Activated T-cell treated with anti-CD3 and anti-CD28 coated beads, Interleukin-2, amount 50 U/mL, for 72 hours (primary cell): ENCODE data around the gene LCNL1. TPM values are rescaled to one million over a fixed set of nuclear protein-coding genes. Genes with fewer than 3 reads are reported as not detected.

Experiments
- ATAC-seq, 2 donors: fragments of 150-1000 bp; cut with Tn5 transposase; replicated peaks in 1 of 2; 2 replicates each; pipeline ENCODE4 v1.10.0; 2021; ENCODE audit warnings: moderate library complexity in 2 of 2, mild to moderate bottlenecking in 1 of 2
- DNase-seq, 2 donors: peaks; one replicate each; pipeline ENCODE4 v3.0.0; 2021 to 2022; ENCODE audit warnings: mixed read lengths in 1 of 2
- H3K27ac Mint-ChIP-seq: one replicate; pipeline ENCODE4 v1.8.0; 2022; ENCODE audit warnings: mild to moderate bottlenecking, moderate library complexity, mixed read lengths
- H3K27me3 Mint-ChIP-seq: one replicate; pipeline ENCODE4 v1.8.0; 2022; ENCODE audit warnings: low read depth, mixed read lengths
- H3K36me3 Mint-ChIP-seq, 2 donors: one replicate each; pipeline ENCODE4 v1.8.0; 2022; ENCODE audit warnings: mixed read lengths in 2 of 2, mild to moderate bottlenecking in 1 of 2; ENCODE audit not compliant: insufficient read depth in 2 of 2
- H3K4me1 Mint-ChIP-seq: one replicate; pipeline ENCODE4 v1.8.0; 2022; ENCODE audit warnings: low read depth, mixed read lengths
- H3K4me3 Mint-ChIP-seq, 2 donors: one replicate each; pipeline ENCODE4 v1.8.0; 2022; ENCODE audit warnings: mild to moderate bottlenecking in 2 of 2, mixed read lengths in 2 of 2, moderate library complexity in 2 of 2
- H3K9me3 Mint-ChIP-seq, 2 donors: one replicate each; pipeline ENCODE4 v1.8.0; 2022; ENCODE audit warnings: mixed read lengths in 2 of 2
- total RNA-seq, 2 donors: library from RNA; stranded (reverse); gene quantifications; one replicate each; pipeline ENCODE4 v1.2.3, GENCODE V29; 2022

The LCNL1 gene
- not detected for total RNA-seq

DNA sequence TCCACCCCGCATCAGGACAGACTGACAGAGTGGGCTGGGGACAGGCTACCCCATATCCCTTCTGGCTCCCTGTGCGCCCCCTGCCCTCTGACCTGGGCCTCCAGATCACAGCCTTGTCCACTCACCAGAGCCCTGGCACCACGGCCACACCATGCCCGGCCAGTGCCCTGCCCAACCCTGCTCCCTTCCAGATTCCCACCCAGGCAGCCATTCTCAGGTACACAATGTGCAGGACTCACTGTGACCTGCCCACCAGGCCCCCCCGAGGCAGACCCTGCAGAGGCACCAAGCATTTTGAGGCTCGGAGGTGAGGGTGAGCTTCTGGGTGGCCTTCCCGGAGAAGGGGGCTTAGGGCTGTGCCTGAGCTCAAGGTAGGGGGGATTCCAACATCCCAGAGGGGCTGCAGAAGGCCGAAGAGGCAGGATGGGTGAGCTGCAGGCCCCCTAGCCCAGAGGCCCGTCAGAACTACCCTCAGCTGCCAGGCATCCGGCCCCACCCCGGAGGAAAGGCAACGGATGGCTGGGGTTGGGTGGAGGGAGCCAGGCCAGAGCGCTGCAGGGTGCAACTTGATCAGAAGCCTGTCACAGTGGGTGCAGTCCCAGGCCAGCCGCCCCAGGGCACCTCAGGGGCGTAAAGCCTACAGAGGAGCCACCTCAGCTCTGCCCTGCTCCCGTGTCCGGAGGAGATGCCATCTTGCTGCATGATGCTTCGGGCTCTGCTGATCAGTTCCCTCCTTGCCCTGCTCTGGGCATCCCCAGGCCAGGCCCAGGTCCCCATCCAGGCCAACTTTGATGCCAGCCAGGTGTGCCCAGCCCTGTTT lies at the start of gene LCNL1:
LCNL1 (plus strand) TSS at position 762 of the 820 bp plus-strand sequence. CDS start 594 bp downstream, outside the sequence.
- Mint-ChIP-seq H3K4me3 (no peak within 1 kb of the TSS), H3K9me3 (no peaks in the 10 kb centered on the region), H3K36me3 (no peaks in the 10 kb centered on the region), H3K4me1 (no peaks in the 10 kb centered on the region), H3K27me3 (peaks cover 14% of the 10 kb centered on the region), H3K27ac (no peak within 1 kb of the TSS)
- ATAC-seq (no peak), DNase-seq (no peak)

DNA sequence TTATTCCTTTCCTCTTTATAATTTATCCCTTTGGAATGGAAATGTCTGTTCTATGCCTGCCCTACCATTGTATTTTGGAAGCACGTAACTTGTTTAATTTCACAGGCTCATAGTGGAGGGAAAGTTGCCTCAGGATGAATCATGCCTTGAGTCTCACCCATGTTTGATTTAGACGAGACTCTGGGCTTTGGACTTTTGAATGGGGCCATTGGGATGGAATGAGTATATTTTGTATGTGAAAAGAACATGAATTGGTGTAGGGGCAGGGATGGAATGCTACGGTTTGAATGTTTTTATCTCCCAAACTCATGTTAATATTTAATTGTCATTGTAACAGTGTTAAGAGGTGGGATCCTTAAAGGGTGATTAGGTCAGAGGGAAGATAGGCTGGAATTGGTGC lies 48.5 kb upstream of the LCNL1 start:
- Mint-ChIP-seq H3K27ac (no peak overlapping the region), H3K4me3 (no peak overlapping the region), H3K9me3 (no peaks in the 10 kb centered on the region), H3K27me3 (no peaks in the 10 kb centered on the region), H3K4me1 (peaks cover 15% of the 10 kb centered on the region), H3K36me3 (peaks cover 5 to 24% of the 10 kb centered on the region in 2 donors)
- DNase-seq (no peak), ATAC-seq (no peak)

DNA sequence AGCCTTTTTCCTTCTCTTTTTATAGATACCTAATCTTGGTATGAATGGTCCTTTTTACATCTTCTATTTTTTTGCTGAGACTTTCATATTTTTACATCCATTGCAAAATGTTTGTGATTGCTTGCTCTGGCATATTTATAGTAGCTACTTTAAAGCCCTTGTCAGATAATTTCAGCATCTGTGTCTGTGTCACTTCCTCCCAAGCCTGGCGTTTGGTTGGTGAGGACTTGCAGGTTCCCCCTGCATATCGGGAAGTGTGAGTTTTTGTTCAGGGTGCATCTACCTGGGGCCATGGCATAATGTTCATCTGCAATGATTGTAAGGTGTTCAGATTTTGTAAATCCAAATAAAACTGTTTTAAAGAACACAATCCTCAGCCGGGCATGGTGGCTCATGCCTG lies 47.1 kb upstream of the LCNL1 start:
- no peak for ATAC-seq
- Mint-ChIP-seq H3K27ac (no peak overlapping the region), H3K4me3 (no peak overlapping the region), H3K36me3 (peaks cover 5 to 19% of the 10 kb centered on the region in 2 donors), H3K27me3 (no peaks in the 10 kb centered on the region), H3K9me3 (no peaks in the 10 kb centered on the region), H3K4me1 (peaks cover 15% of the 10 kb centered on the region)
- no peak for DNase-seq

DNA sequence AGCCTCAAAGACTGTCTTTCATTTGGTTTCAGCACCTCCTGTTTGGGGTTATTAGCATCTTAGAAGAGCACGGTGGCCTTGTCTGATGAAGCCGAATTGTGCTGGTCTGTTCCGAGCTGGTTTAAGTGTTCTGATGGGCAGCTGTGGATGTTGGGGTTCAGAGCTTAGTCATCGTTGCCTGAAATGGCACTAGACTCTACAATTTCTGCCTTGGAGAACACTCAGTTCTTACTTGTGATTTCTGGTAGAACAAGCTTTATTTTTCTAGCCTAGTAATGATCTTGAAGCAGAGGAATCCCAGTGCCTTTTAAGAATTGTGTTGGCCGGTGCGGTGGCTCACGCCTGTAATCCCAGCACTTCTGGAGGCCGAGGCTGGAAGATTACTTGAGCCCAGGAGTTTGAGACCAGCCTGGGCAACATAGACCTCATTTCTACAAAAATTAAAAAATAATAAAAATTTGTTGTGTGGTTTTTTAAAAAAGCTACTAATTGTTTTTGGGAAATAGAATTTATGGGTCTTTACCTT lies 46.1 kb upstream of the LCNL1 start:
- H3K27ac Mint-ChIP-seq: peak overlapping the region; percentile 16
- H3K36me3 Mint-ChIP-seq: peaks cover 5 to 19% of the 10 kb centered on the region in 2 donors
- DNase-seq (no peak), ATAC-seq (no peak)
- peaks cover 12% of the 10 kb centered on the region for H3K4me1 Mint-ChIP-seq
- no peaks in the 10 kb centered on the region for H3K9me3 Mint-ChIP-seq
- no peak overlapping the region for H3K4me3 Mint-ChIP-seq
- H3K27me3 Mint-ChIP-seq: no peaks in the 10 kb centered on the region

DNA sequence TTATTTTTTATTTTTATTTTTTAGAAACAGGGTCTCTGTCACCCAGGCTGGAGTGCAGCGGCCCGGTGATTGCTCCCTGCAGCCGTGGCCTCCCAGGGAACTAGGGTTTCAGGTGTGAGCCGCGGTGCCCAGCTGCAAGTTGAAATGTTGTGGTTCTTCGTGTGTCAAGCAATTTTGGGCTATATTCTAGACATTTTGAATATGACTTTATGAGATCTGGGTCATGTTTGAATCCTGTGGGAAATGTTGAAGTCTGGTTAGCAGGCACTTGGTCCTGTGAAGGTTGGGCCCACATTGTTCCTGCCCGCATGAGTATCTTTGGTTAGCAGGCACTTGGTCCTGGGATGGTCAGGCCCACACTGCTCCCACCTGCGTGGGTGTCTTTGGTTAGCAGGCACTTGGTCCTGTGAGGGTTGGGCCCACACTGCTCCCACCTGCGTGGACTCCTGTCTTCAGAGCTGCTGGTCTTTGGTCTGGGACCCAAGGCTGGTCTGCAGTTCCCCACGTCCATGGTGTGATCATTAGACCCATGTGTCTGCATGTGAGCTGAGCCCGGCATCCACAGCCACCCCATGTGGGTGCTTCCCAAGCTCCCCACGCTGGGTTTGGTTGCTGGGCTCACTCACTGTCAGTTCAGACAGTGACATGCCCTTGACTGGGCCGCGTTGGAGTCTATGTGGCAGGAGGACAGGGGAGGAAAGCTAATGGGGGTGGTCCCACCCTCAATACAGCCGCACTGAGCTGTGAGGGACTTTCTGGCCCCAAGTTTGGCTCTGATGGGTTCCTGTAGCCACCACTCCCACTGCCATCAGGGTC lies 45.4 kb upstream of the LCNL1 start:
- Mint-ChIP-seq H3K9me3 (no peaks in the 10 kb centered on the region), H3K27me3 (no peaks in the 10 kb centered on the region), H3K36me3 (peaks cover 6 to 17% of the 10 kb centered on the region in 2 donors), H3K4me3 (no peak overlapping the region), H3K27ac (no peak overlapping the region), H3K4me1 (peaks cover 5% of the 10 kb centered on the region)
- ATAC-seq: no peak
- DNase-seq: no peak

DNA sequence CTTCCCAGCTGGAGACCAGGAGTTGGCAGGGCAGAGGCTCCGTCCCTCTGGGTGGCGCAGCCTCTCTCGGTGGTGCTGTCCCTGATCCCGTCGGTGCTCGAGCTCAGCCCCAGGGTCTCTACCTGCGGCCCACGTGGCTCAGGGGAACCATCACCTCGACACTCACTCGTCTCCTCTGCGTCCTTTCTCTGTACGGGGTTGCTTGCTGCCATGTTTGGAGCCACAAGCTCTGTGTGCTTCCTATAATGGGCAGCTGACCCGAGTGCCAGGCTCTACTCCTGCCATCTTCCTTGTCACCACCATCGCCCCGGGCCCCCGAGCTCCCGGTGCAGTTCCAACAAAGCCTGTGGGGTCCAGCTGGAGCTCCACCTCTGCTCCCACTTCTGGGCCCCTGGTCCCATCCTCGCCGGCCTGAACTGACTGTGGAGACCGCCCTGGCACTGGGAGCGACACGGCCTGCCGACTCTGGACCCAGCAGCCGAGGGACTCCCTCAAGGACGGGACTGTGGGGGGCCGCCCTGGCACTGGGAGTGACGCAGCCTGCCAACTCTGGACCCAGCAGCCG lies 43.3 kb upstream of the LCNL1 start:
- DNase-seq: no peak
- Mint-ChIP-seq H3K4me1 (peaks cover 5% of the 10 kb centered on the region), H3K4me3 (no peak overlapping the region)

DNA sequence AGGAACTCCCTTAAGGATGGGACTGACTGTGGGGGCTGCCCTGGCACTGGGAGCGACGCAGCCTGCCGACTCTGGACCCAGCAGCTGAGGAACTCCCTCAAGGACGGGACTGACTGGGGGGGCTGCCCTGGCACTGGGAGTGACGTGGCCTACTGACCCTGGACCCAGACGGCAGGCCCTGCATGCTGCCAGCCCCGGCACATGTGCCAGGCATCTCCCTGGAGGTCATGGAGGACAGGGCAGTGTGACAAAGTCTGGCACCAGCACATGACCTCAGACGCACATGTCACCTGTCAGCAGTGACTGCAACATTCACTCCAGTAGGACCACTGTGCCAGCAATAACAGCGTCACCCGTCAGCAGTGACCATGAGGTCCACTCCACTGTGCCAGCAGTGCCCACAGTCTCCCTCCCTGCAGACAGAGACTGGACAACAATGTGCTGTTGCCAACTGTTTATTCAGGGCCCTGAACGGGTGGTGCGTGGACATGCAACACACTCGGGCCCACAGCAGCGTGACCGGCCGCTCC lies 42.7 kb upstream of the LCNL1 start:
- H3K4me3 Mint-ChIP-seq: no peak overlapping the region
- H3K27me3 Mint-ChIP-seq: no peaks in the 10 kb centered on the region
- DNase-seq (no peak), ATAC-seq (no peak)
- H3K9me3 Mint-ChIP-seq: no peaks in the 10 kb centered on the region
- no peak overlapping the region for H3K27ac Mint-ChIP-seq
- peaks cover 10% of the 10 kb centered on the region for H3K4me1 Mint-ChIP-seq
- peaks cover 1 to 8% of the 10 kb centered on the region in 2 donors for H3K36me3 Mint-ChIP-seq

More for the DNA sequence above, 43.3 kb upstream of the LCNL1 start:
- ATAC-seq: no peak
- Mint-ChIP-seq H3K9me3 (no peaks in the 10 kb centered on the region), H3K27me3 (no peaks in the 10 kb centered on the region), H3K27ac (no peak overlapping the region), H3K36me3 (peaks cover 1 to 10% of the 10 kb centered on the region in 2 donors)

DNA sequence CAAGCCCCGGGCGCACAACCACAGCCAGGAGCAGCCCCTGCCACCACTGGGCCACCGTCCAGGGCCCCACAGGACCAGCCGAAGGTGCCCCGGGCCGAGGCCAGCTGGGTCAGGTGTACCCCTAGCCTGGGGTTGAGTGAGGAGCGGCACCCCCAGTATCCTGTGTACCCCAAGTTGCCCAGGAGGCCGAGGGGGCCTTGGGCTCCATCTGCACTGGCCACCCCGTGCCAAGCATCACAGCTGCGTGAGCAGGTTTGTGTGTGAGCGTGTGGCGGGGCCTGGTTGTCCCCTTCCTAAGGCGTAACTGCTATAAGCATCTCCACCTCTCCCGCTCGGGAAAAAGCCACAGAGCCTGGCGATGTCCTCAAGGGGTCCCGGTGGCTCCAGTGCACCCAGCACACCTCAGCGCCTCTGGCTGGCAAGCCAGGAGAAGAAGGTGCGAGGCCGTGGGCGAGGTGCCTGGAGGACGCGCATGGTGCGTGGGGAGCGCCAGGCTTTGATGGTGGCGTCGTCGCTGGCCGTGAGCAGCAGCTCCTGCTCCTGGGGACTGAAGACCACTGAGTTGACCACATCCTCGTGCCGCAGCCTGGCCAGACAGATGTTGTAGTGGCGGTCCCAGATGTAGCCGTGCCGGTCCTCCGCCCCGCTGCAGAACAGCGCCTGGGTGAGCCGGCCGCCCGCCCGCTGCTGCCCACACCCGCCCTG lies 42.1 kb upstream of the LCNL1 start:
- no peak for DNase-seq
- ATAC-seq: no peak
- no peak overlapping the region for H3K27ac Mint-ChIP-seq
- H3K27me3 Mint-ChIP-seq: no peaks in the 10 kb centered on the region
- peaks cover 14% of the 10 kb centered on the region for H3K4me1 Mint-ChIP-seq
- no peak overlapping the region for H3K4me3 Mint-ChIP-seq
- H3K36me3 Mint-ChIP-seq: peaks cover 1 to 8% of the 10 kb centered on the region in 2 donors
- H3K9me3 Mint-ChIP-seq: no peaks in the 10 kb centered on the region

DNA sequence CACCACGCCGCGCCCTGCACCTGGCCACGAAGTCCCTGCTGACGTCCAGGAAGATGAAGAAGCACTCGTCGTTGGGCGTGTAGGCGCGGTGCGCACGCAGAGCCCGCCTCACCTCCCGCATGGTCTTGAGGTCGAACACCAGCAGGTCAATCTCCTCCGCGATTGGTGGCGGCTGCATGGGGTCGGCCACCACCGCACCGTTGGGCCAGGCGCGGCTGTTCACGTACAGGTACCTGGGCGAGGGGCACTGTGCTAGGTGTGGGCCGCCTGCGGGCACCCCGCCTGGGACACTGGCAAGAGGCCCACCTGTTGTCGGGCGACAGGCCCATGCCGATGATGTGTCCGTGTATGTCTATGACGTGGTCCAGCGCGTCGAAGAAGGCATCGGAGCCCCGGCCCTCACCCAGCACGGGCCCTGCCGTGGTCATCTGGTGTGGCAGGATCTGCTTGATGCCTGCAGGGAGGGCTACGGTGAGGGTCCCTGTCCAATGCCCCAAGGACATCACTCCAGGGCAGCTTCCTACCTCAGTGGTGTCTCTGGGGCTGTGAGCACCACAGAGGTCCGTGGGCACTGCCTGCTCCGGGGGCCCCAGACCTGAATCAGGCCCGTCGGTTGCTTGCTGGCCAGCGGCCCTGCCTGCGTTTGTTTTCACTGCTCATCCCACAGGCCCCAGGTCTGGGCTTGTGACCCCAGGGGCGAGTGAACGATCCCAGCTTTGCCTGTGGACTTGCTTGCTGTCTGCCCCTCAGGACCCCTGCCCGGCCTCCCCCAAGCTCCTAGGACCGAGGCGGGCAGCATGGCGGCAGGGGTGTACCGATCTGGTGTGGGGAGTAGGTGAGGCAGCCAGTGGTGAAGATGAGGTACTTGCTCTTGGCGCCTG lies 41.3 kb upstream of the LCNL1 start:
- H3K4me3 Mint-ChIP-seq: no peak overlapping the region
- H3K27me3 Mint-ChIP-seq: no peaks in the 10 kb centered on the region
- no peak overlapping the region for H3K27ac Mint-ChIP-seq
- peaks cover 14% of the 10 kb centered on the region for H3K4me1 Mint-ChIP-seq
- peaks cover 1 to 8% of the 10 kb centered on the region in 2 donors for H3K36me3 Mint-ChIP-seq
- DNase-seq (no peak), ATAC-seq (no peak)
- no peaks in the 10 kb centered on the region for H3K9me3 Mint-ChIP-seq

DNA sequence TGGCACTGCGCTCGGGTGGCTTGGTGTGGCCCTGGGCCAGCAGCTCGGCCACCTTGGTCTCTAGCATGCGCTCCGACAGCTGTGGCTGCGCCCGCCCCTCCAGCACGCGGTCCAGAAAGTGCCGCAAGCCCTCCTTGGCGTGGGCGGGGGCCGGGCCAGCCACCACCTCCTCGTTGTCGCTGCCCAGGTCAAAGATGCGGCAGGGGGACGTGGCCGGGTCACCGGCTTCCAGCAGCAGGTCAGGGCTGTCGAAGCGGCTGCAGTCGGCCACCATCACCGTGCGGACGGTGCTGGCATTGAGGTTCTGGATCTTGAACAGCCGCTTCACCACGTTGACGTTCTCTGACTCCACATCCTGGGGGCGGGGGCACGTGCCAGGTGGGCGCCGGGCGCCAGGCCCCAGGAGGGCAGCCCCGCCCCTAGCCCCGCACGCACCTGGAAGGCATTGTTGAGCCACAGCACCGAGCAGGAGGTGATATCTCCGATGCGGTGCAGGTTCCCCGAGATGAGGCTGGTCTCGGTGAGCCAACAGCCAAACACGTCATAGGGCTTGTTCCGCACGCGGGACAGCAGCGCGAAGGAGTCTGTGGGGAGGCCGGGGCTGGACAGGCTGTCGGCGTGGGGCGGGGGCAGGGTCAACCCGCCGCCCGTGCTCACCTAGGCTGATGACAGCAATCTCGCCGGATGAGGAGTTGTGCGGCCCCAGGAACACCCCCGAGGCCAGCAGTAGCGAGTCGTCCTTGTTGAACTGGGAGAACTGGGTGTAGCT lies 40.5 kb upstream of the LCNL1 start:
- Mint-ChIP-seq H3K27ac (no peak overlapping the region), H3K27me3 (no peaks in the 10 kb centered on the region), H3K4me3 (peak overlapping the region; percentile 55 to 80), H3K36me3 (peaks cover 1 to 6% of the 10 kb centered on the region in 2 donors), H3K9me3 (no peaks in the 10 kb centered on the region), H3K4me1 (peaks cover 14% of the 10 kb centered on the region)
- DNase-seq: no peak
- no peak for ATAC-seq

DNA sequence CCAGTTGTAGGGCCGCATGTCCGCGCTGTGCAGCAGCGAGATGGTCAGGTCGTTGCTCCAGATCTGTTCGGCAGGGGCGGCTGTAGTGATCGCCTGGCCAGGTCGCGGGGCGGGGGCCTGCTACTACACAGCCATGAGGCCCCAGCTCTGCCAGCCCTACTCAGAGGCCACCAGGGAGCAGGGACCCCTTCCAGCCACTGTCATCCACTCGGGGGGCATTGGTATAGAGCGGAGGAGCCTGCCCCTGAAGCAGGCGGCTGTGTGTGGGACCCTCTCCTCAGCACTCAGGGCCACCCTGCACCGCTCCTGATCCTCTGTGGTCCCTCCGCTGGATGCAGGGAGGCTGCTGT lies 39.9 kb upstream of the LCNL1 start:
- ATAC-seq (no peak), DNase-seq (no peak)
- peaks cover 1 to 6% of the 10 kb centered on the region in 2 donors for H3K36me3 Mint-ChIP-seq
- H3K27me3 Mint-ChIP-seq: no peaks in the 10 kb centered on the region
- H3K4me3 Mint-ChIP-seq: peak overlapping the region; percentile 55 to 80
- no peak overlapping the region for H3K27ac Mint-ChIP-seq
- H3K9me3 Mint-ChIP-seq: no peaks in the 10 kb centered on the region
- H3K4me1 Mint-ChIP-seq: peaks cover 14% of the 10 kb centered on the region
